HG03139 (cell line): ENCODE results near the gene PPP4R4.
"Not testable (repeated sequence)": the region's sequence is repeated elsewhere in the genome, so short reads cannot be mapped to it uniquely, and the experiment has no call there.

Experiments
- ATAC-seq: cut with Tn5 transposase; IDR thresholded peaks from one replicate; pipeline ENCODE4 v1.9.1; 2021; ENCODE audit not compliant: unreplicated experiment

Gene PPP4R4

GRCh38 chr14:94144765-94145164, 29.4 kb upstream of the PPP4R4 start:
- no peak for ATAC-seq

GRCh38 chr14:94145902-94146527, 28.1 kb upstream of the PPP4R4 start:
- ATAC-seq: no peak

DNA sequence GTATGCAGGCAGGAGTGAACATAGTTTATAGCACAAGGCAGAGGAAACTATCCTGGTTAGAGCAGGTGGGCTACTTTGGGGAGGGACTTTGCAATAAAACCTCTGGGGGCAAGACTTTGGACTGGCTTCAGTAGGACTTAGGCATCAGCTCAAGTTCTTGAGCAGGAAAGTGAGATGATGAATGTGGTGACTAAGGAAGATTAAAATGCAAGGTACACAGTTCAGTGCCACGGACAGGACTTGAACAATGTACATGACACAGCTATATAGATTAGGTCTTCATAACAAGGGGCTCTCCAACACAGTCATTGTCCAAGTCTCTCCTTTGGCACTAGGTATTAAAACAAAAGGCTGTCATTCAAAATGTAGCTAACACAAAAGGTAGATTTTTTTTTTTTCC, 21.4 kb upstream of the PPP4R4 start:
- ATAC-seq: no peak

DNA sequence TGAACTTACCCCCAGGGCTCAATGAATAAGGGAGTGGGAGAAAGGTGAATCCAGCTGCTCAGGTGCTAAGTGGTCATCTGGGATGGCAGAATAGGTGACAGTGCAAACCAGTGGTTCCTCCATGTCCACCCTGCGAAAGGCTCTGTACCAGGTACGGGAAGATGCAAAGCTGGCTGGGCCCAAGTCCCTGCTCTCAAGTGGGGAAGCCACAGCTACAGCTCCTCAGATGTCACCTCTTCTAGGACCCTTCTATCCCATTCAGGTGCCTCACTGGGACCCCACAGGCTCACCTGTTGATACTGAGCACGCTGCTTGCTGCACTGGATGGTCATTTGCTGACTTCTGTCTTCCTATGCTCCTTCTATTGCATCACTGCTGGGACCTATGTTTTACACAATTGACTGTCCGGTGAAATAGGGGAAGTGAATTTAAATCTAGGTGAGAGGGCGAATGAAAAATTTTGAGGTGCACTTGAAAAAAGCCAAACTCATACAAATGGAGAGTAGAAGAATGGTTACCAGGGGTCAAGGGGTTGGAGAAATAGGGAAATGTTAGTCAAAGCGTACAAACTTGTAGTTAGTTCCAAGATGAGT, 20.3 kb upstream of the PPP4R4 start:
- ATAC-seq: no peak

DNA sequence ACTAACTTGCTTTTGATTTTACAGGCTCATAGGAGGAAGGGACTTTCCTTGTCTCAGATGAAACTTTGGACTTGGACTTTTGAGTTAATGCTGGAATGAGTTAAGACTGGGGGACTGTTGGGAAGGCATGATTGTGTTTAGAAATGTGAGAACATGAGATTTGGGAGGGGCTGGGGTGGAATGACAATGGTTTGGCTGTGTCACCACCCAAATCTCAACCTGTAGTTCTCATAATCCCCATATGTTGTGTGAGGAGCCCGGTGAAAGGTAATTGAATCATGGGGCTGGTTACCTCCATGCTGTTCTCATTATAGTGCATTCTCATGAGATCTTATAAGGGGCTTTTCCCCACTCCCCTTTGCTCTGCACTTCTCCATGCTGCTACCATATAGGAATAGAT, 18.0 kb upstream of the PPP4R4 start:
- not testable (repeated sequence) for ATAC-seq

DNA sequence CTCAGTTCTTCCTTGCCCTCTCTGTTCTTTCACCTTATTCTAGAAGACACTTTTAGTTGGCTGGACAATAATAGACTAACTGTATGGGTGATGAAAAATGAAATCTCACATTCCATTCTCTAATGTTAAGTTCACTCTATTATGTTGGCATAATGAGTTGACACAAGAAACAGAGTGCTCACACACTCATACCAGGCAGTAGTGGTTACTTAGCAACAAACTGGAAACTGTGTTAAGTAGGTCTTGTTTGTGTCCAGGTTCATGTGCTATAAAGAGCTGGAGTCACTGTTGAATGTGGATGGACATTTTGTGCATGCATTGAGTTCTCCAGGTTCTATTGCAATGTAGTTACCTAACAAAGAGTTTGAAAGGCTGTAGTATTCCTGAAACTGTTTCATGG, 16.9 kb upstream of the PPP4R4 start:
- ATAC-seq: no peak

DNA sequence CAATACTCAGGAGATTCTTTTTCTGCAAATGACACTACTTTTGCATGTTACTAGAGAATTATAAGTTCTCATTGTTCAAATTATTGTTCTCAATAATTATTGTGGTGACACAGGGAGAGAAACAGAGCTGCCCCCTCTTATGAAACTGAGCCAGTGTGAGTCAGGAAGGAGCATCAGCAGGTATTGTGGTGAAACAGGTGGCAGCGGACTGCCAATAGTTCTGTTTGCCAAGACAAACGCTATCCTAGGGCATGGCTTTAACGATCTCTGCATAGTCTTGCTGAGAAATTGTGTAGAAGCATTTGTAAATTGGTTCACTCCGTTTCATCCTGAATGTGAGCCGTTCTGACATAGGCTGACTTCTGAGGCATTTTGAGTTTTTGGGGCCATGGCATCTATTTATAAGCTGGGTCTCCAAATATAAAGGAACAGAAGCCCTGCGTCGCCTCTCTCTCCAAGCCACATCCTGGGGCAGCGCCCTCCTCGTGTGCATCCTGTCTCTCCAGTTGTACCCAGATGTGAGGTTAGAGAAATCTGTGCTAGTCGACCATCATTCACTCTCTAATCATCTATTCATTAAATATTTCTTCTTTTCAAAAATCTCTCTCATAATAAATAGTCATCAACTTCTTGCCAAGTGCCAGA, 15.8 kb upstream of the PPP4R4 start:
- ATAC-seq: no peak

- no peak for ATAC-seq
These were observed 13.1 kb upstream of the PPP4R4 start for GRCh38 chr14:94161058-94161457.

GRCh38 chr14:94161981-94162380, 12.1 kb upstream of the PPP4R4 start:
- ATAC-seq: no peak

DNA sequence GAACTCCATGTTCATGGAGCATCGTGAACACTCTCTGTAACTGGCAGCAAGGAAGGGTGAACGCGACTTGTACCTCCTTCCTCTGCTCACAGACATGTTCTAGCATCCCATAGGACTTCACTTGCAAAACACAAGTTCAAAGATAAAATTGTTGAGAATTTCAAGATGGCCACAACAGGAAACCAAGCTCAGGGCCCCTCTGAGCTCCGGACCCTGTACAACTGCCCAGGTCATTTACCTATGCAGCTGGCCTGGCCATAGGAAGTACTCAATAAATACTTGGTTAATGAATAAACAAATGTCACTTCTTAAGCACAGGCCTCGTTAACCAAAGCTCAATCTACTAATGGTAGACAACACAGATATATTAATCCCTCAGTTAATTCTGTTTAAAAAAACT, 11.7 kb upstream of the PPP4R4 start:
- ATAC-seq: no peak

GRCh38 chr14:94163796-94164195, 10.3 kb upstream of the PPP4R4 start:
- ATAC-seq: no peak

DNA sequence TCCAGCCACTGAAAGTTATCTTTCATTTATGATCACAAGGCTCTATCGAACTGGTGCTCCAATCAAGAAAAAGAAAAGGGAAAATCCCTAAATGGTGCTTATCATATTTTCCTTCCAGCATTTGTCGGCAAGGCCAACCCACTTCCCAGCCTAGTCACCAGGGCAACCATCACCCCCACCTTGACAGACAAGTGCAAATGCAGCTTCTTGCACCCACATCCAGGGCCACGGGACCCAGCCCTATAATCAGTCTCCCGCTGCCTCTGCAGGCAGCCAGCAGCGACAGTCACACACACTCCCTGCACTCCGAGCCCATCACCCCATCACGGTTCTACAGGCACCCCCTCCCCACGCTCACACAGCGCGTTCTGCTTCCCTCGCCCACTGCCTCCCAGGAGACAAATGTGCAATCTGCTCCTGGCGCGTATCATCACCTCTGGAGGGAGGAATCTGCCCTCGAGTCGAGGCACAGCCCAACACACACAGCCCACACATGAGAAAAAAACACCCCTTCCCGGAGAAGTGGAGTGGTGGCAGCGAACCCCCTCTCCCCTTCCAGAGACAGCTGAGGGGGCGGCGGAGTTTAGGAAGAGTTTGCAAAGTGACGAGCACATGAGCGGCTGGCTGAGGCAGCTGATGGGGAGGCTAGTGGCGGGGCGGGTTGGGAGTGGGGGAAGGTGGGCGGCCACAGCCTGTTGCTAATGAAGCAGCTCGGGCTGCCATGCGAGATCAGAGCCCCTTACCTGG, 9.3 kb upstream of the PPP4R4 start:
- no peak for ATAC-seq

- no peak for ATAC-seq
These were observed 8.4 kb upstream of the PPP4R4 start for GRCh38 chr14:94165744-94166143.

GRCh38 chr14:94170136-94170535, 4.0 kb upstream of the PPP4R4 start:
- ATAC-seq: no peak

DNA sequence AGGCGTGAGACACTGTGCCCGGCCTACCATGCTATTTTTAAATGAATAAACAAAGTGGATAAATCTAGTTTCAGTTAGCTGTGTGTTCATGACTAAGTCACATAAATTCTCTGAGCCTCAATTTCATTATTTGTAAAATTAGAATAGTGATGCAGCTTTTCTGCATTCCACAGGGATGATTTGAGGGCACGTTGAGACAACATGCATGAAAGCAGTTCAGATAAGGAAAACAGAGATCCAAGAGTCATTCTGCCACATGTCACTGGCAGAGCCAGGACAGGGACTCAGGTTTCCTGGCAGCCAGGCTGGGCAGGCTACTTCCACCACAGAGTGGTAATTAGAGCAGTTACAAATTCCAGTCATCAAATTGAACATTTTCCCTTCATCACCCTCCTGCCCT, 2.9 kb upstream of the PPP4R4 start:
- ATAC-seq: no peak

DNA sequence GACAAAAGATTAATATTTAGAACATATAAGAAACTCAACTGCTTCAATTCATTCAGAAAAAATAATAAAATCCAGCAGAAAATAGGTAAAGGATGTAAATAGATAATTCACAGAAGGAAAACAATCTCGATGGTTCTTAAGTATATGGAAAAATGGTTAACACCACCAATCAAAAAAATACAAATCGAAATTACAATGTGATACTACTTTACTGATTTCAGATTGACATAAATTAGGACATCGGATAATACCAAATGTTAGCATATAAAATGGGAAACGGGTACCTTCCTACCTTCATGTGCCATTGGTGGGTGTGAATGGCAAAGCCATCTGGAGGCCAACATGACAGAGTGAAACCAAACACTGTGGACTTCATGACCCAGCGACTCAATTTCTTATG, 1.6 kb upstream of the PPP4R4 start:
- no peak for ATAC-seq

- ATAC-seq: no peak
These were observed 644 bp upstream of the PPP4R4 start for GRCh38 chr14:94173471-94173884.

DNA sequence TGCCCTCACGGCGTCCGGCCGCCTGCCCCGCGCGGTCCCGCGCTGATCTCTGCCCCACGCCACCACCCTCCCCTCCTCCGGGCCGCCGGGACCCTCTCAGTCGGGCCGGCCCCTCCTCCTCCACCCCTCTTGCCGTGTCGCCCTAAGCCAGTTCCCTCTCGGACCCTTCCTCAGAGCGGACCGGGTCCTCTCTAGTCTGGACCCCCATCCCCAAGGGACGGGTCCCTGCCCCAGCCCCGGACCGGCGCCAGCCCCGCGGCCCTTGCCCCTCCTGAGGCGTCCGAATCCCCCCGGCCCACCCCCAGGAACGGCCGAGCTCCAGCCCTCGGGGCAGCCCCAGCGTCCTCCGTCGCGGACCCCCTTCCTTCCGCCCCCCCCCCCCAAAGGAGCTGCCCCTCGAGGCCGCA, 485 bp downstream of the PPP4R4 start:
- no peak for ATAC-seq

GRCh38 chr14:94175011-94175745, 1.1 kb downstream of the PPP4R4 start:
- ATAC-seq: no peak

- ATAC-seq: no peak
These were observed 1.6 kb downstream of the PPP4R4 start for GRCh38 chr14:94175747-94176146.

GRCh38 chr14:94176808-94177207, 2.7 kb downstream of the PPP4R4 start:
- no peak for ATAC-seq
